ENCODE measurements around the gene ZFC3H1.

The ZFC3H1 gene

DNA sequence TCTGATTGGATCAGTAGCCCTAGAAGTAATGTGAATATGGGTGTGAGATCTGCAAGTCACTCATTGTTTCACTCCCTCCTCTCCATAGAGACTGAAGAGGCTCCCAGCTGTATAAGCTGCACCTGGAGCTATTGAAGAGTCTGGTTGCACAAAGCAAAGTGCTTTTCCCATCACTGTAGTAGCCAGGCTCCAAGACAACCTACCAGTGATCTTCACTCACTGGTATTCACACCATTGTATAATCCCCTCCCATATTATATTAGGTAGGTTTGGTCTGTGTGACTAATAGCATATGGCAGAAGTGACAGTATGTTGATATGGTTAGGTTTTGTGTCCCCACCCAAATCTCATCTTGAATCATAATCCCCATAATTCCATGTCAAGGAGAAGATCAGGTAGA is 64.4 kb downstream of the ZFC3H1 start:
- DNase-seq (ENCODE audit: insufficient read length, low spot score) (no peak), FAIRE-seq (no peak)

DNA sequence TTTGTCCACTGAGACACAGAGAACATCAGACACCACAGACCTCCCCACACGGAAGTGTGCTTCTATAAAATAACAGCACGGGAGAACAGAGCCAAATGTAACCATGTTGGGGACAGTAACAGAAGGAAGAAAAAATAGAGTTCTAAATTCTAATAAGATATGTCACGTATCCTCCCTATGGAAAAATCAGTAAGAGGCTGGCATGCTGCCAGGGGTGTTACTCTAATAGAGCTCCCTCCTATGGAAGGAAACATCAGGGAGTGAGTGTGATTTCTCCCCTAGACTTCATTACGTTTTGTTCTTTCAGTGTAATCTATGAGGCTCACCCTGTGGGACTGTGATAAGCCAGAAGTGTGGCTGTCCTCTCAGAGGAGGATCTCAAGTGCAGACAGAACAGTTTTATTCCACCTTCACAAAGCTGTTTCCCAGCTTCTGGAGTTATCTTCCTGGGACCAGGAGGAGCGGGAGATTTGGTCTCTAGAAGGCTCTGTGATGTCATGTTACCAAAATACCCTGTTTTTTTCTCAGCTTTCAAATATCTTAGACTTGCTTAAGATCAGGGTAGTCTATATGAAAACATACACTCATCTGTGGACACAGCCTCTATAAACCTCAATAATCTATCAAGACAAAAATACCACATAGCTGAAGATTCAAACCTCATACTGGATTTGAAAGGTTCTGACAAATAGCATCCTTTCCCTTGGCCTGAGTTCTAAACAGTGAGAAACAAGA is 69.3 kb downstream of the ZFC3H1 start:
- TF ChIP-seq POLR2A (IDR thresholded peaks at IDR 0.05; ENCODE audit: low read depth, low read length): no peak
- TF ChIP-seq TAF1 (IDR thresholded peaks at IDR 0.05; ENCODE audit: low read depth, low read length): no peak
- no peak for TF ChIP-seq POU2F2 (IDR thresholded peaks at IDR 0.05; ENCODE audit: low read depth, low read length)
- TF ChIP-seq SPI1 (IDR thresholded peaks at IDR 0.05; ENCODE audit: low read depth, low read length): no peak
- no peak for TF ChIP-seq PAX5 (IDR thresholded peaks at IDR 0.05; ENCODE audit: insufficient read depth, low read length, severe bottlenecking)
- no peak for TF ChIP-seq POLR2AphosphoS5 (IDR thresholded peaks at IDR 0.05; ENCODE audit: low read depth, low read length)
- FAIRE-seq: no peak

More for the DNA sequence above, 64.4 kb downstream of the ZFC3H1 start:
- no peak for TF ChIP-seq POLR2A (IDR thresholded peaks at IDR 0.05; ENCODE audit: low read depth, low read length)
- TF ChIP-seq POLR2AphosphoS5 (IDR thresholded peaks at IDR 0.05; ENCODE audit: low read depth, low read length): no peak
- no peak for TF ChIP-seq TAF1 (IDR thresholded peaks at IDR 0.05; ENCODE audit: low read depth, low read length)

DNA sequence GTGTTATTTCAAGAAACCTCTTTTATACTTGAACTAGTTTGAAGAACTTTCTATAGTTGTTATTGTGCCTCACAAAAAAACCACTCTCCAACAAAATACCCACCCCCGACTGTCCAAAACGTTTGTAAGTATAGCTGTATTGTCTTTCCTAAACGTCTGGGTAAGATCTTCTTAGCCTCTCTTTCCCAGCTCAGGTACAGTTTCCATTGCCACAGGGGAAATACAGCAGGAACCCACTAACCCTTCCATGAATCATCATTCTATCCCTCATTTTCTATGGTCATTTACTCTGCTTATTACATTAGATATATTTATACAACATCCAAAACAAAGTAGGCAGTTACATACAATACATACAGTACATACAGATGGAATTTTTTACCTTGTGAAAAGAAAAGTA is 70.8 kb downstream of the ZFC3H1 start:
- DNase-seq (ENCODE audit: insufficient read length, low spot score) (no peak), FAIRE-seq (no peak)
- TF ChIP-seq PAX5 (IDR thresholded peaks at IDR 0.05; ENCODE audit: insufficient read depth, low read length, severe bottlenecking) (no peak), POLR2AphosphoS5 (IDR thresholded peaks at IDR 0.05; ENCODE audit: low read depth, low read length) (no peak), POU2F2 (IDR thresholded peaks at IDR 0.05; ENCODE audit: low read depth, low read length) (no peak), SPI1 (IDR thresholded peaks at IDR 0.05; ENCODE audit: low read depth, low read length) (no peak), TAF1 (IDR thresholded peaks at IDR 0.05; ENCODE audit: low read depth, low read length) (no peak), POLR2A (IDR thresholded peaks at IDR 0.05; ENCODE audit: low read depth, low read length) (no peak)

More for the DNA sequence above, 69.3 kb downstream of the ZFC3H1 start:
- no peak for DNase-seq (ENCODE audit: insufficient read length, low spot score)

DNA sequence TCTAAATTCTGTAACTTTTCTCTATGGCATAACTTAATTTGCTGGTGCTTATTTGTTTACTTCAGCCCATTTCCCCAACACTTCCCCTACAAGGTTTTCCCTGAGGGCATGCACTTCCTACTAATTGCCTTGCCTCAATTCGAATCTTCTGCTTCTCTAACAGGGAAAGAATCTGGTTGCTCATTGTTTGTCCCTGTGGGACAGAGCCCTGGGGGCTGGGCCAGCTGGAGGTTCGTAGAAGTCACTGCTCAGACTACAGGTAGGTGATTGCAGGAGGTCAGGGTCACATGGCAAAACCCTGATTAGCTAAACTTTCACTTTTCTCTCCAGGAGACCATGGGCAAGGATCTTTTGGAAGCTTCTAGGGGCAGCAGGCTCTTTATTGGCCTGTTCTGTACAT is 72.0 kb downstream of the ZFC3H1 start:
- FAIRE-seq: no peak
- TF ChIP-seq POLR2AphosphoS5 (IDR thresholded peaks at IDR 0.05; ENCODE audit: low read depth, low read length) (no peak), PAX5 (IDR thresholded peaks at IDR 0.05; ENCODE audit: insufficient read depth, low read length, severe bottlenecking) (no peak), SPI1 (IDR thresholded peaks at IDR 0.05; ENCODE audit: low read depth, low read length) (no peak), POLR2A (IDR thresholded peaks at IDR 0.05; ENCODE audit: low read depth, low read length) (no peak), POU2F2 (IDR thresholded peaks at IDR 0.05; ENCODE audit: low read depth, low read length) (no peak), TAF1 (IDR thresholded peaks at IDR 0.05; ENCODE audit: low read depth, low read length) (no peak)
- DNase-seq (ENCODE audit: insufficient read length, low spot score): no peak

DNA sequence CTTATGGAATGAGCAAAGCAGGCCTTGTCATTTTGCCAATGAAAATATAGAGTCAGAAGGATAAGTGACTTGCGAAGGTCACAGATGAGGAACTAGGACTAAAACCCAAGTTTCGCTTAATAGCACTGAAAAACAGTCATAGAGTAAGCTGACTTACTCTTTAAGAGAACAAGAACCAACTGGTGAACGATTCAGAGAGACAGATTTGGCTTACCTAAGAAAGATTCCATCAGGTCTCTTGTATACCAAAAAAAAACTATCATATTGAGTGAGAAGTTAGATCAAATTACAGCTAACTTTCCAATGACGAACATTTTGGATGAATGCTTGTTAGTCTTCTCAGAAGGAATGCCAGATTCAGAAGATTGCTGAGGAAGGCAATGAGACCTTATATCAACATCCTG is 74.2 kb downstream of the ZFC3H1 start:
- no peak for FAIRE-seq

DNA sequence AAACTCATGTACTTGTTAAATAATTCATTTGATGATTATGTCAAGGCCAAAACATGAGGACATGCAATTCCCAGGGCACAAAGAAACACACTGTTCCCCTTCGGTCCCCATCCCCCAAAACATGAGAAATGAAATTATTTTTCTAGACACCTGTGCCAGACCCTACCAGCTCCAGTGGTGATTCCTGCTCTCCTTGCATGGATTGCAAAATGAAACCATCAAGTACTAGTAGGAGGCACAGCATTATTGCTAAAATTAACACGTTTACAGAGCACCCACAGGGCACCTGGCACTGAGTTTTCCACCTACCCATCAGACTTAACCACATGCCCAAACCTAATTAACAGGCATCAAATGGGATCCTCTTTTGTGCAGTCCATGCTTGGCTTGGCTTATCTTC is 76.6 kb downstream of the ZFC3H1 start:
- FAIRE-seq: no peak

More for the DNA sequence above, 74.2 kb downstream of the ZFC3H1 start:
- TF ChIP-seq POLR2A (IDR thresholded peaks at IDR 0.05; ENCODE audit: low read depth, low read length): no peak
- DNase-seq (ENCODE audit: insufficient read length, low spot score): no peak

DNA sequence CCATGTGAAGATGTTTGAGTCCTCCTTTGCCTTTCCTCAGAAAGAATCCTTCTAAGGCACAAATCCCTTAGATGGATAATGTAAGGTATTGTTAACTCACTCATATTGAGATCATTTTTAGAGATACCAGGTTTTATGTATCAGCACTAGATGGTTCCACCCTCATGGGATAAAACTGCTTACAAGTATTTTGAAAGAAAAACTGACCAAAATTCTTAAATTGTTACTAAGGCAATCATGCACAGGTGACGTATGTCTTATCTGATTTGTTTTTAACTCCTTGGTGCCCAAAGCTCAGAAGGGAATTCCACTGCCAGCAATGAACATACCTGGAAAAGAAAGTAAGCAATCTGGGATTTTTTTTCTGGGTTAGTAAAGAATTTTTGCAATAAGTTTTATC is 78.4 kb downstream of the ZFC3H1 start:
- FAIRE-seq (no peak), DNase-seq (ENCODE audit: insufficient read length, low spot score) (no peak)
- TF ChIP-seq POLR2AphosphoS5 (IDR thresholded peaks at IDR 0.05; ENCODE audit: low read depth, low read length) (no peak), POU2F2 (IDR thresholded peaks at IDR 0.05; ENCODE audit: low read depth, low read length) (no peak), SPI1 (IDR thresholded peaks at IDR 0.05; ENCODE audit: low read depth, low read length) (no peak), PAX5 (IDR thresholded peaks at IDR 0.05; ENCODE audit: insufficient read depth, low read length, severe bottlenecking) (no peak), POLR2A (IDR thresholded peaks at IDR 0.05; ENCODE audit: low read depth, low read length) (no peak), TAF1 (IDR thresholded peaks at IDR 0.05; ENCODE audit: low read depth, low read length) (no peak)

More for the DNA sequence above, 76.6 kb downstream of the ZFC3H1 start:
- TF ChIP-seq POLR2AphosphoS5 (IDR thresholded peaks at IDR 0.05; ENCODE audit: low read depth, low read length) (no peak), POLR2A (IDR thresholded peaks at IDR 0.05; ENCODE audit: low read depth, low read length) (no peak), TAF1 (IDR thresholded peaks at IDR 0.05; ENCODE audit: low read depth, low read length) (no peak), POU2F2 (IDR thresholded peaks at IDR 0.05; ENCODE audit: low read depth, low read length) (no peak), PAX5 (IDR thresholded peaks at IDR 0.05; ENCODE audit: insufficient read depth, low read length, severe bottlenecking) (no peak), SPI1 (IDR thresholded peaks at IDR 0.05; ENCODE audit: low read depth, low read length) (no peak)
- DNase-seq (ENCODE audit: insufficient read length, low spot score): no peak

DNA sequence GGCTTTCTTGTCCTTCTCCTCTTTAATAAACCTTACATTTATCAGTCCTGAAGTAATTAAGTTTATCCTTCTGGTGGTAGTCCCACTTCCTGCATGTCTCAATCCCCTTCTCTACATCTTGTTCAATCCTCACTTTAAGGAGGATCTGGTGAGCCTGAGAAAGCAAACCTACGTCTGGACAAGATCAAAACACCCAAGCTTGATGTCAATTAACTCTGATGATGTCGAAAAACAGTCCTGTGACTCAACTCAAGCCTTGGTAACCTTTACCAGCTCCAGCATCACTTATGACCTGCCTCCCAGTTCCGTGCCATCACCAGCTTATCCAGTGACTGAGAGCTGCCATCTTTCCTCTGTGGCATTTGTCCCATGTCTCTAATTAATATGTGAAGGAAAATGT is 79.3 kb downstream of the ZFC3H1 start:
- TF ChIP-seq PAX5 (IDR thresholded peaks at IDR 0.05; ENCODE audit: insufficient read depth, low read length, severe bottlenecking) (no peak), POU2F2 (IDR thresholded peaks at IDR 0.05; ENCODE audit: low read depth, low read length) (no peak)
- FAIRE-seq: no peak
- no peak for DNase-seq (ENCODE audit: insufficient read length, low spot score)

DNA sequence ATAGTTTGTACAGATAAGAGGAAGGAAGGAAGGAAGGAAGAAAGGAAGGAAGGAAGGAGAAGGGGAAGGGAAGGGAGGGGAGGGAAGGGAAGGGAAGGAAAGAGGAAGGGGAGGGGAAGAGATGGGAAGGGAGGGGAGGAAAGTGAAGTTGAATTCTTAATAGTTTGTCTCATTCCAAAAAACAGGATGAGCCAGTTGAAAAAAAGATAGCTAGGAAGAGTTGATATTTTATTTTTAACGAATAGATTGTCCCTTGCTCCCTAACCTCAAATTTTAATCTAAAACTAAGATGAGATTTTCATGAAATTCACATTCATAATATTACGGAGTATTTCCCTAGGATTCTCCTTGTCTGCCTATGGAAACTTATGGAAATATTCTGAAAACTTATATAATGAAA is 80.7 kb downstream of the ZFC3H1 start:
- DNase-seq (ENCODE audit: insufficient read length, low spot score) (no peak), FAIRE-seq (no peak)
- TF ChIP-seq TAF1 (IDR thresholded peaks at IDR 0.05; ENCODE audit: low read depth, low read length) (no peak), SPI1 (IDR thresholded peaks at IDR 0.05; ENCODE audit: low read depth, low read length) (no peak), POLR2AphosphoS5 (IDR thresholded peaks at IDR 0.05; ENCODE audit: low read depth, low read length) (no peak), POU2F2 (IDR thresholded peaks at IDR 0.05; ENCODE audit: low read depth, low read length) (no peak), PAX5 (IDR thresholded peaks at IDR 0.05; ENCODE audit: insufficient read depth, low read length, severe bottlenecking) (no peak), POLR2A (IDR thresholded peaks at IDR 0.05; ENCODE audit: low read depth, low read length) (no peak)

DNA sequence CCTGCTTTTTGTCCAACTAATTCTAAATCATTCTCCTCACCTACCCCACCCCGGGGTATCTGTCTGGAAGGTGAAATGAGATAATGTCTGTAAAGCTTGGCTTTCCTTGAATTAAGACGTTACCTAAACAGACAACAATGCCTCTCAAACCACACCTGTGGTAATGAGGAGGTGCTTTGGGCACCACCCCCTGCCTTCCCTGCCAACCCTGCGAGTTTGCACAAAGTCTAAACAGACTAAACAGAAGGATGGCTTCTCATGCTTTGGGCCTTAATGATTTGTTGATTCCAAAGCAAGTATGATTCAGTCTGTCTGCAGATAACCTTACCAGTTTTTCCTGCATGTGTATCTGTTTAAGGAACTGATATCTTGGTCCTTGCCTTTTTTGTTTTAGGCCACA is 82.4 kb downstream of the ZFC3H1 start:
- no peak for FAIRE-seq
- no peak for TF ChIP-seq POU2F2 (IDR thresholded peaks at IDR 0.05; ENCODE audit: low read depth, low read length)
- no peak for TF ChIP-seq PAX5 (IDR thresholded peaks at IDR 0.05; ENCODE audit: insufficient read depth, low read length, severe bottlenecking)
- TF ChIP-seq POLR2AphosphoS5 (IDR thresholded peaks at IDR 0.05; ENCODE audit: low read depth, low read length): no peak
- TF ChIP-seq POLR2A (IDR thresholded peaks at IDR 0.05; ENCODE audit: low read depth, low read length): no peak
- no peak for TF ChIP-seq TAF1 (IDR thresholded peaks at IDR 0.05; ENCODE audit: low read depth, low read length)
- no peak for TF ChIP-seq SPI1 (IDR thresholded peaks at IDR 0.05; ENCODE audit: low read depth, low read length)
- DNase-seq (ENCODE audit: insufficient read length, low spot score): no peak

All from GM12891 (cell line).